Fibroblast of pulmonary artery (primary cell): ENCODE measurements around the gene ZNF594.
"Not testable (repeated sequence)": the region's sequence is repeated elsewhere in the genome, so short reads cannot be mapped to it uniquely, and the experiment has no call there.

ENCODE experiments used
- DNase-seq: peaks from one replicate; pipeline ENCODE4 v3.0.0-alpha.2; 2010; ENCODE audit warnings: low read depth
- H3K4me3 ChIP-seq: replicated peaks from 2 replicates; pipeline ENCODE4 v1.5.1; 2011; ENCODE audit warnings: low read depth, mild to moderate bottlenecking, control low read depth, low read length, moderate library complexity
- TF ChIP-seq, protein P1 (sequence below): IDR thresholded peaks from 2 replicates; pipeline ENCODE4 v1.5.1; 2011; ENCODE audit warnings: mild to moderate bottlenecking, control low read depth, low read length, inconsistent platforms; ENCODE audit errors: missing control alignments

Gene ZNF594

GRCh38 chr17:5164436-5164835 lies 27.2 kb downstream of the ZNF594 start:
- DNase-seq: no peak
- no peak overlapping the region for H3K4me3 ChIP-seq
- TF ChIP-seq, protein P1, sequence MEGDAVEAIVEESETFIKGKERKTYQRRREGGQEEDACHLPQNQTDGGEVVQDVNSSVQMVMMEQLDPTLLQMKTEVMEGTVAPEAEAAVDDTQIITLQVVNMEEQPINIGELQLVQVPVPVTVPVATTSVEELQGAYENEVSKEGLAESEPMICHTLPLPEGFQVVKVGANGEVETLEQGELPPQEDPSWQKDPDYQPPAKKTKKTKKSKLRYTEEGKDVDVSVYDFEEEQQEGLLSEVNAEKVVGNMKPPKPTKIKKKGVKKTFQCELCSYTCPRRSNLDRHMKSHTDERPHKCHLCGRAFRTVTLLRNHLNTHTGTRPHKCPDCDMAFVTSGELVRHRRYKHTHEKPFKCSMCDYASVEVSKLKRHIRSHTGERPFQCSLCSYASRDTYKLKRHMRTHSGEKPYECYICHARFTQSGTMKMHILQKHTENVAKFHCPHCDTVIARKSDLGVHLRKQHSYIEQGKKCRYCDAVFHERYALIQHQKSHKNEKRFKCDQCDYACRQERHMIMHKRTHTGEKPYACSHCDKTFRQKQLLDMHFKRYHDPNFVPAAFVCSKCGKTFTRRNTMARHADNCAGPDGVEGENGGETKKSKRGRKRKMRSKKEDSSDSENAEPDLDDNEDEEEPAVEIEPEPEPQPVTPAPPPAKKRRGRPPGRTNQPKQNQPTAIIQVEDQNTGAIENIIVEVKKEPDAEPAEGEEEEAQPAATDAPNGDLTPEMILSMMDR: no peak

GRCh38 chr17:5161793-5162192 lies 29.9 kb downstream of the ZNF594 start:
- DNase-seq, H3K4me3 ChIP-seq: not testable (repeated sequence)

GRCh38 chr17:5160702-5161101 lies 31.0 kb downstream of the ZNF594 start:
- not testable (repeated sequence) for H3K4me3 ChIP-seq, DNase-seq

- H3K4me3 ChIP-seq, DNase-seq: not testable (repeated sequence)
Observed at GRCh38 chr17:5146122-5146521, 45.5 kb downstream of the ZNF594 start.

DNA sequence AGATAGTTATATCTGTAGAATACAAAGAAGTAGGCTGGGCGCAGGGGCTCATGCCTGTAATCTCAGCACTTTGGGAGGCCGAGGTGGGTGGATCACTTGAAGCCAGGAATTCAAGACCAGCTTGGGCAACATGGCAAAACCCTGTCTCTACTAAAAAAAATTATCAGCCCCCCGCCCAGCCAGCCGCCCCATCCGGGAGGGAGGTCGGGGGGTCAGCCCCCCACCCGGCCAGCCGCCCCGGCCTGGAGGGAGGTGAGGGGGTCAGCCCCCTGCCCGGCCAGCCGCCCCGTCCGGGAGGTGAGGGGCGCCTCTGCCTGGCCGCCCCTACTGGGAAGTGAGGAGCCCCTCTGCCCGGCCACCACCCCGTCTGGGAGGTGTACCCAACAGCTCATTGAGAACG lies 48.8 kb downstream of the ZNF594 start:
- H3K4me3 ChIP-seq, DNase-seq: not testable (repeated sequence)

DNA sequence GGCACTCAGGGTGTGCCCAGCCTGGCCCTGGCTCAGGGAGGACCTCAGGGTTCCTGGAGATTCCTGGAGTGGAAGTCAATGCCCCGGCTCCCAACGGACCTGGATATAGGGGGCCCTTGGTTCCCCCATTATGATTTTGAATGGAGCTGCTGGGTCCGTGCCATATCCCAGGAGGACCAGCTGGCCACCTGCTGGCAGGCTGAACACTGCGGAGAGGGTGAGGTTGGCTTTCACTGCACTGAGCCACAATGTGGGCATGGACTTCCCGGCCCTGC lies 52.3 kb downstream of the ZNF594 start:
- TF ChIP-seq, protein P1: no peak
- no peak for DNase-seq
- H3K4me3 ChIP-seq: no peak overlapping the region

- H3K4me3 ChIP-seq: no peak overlapping the region
- TF ChIP-seq, protein P1: no peak
- DNase-seq: no peak
Observed at GRCh38 chr17:5138616-5139457, 52.8 kb downstream of the ZNF594 start.

DNA sequence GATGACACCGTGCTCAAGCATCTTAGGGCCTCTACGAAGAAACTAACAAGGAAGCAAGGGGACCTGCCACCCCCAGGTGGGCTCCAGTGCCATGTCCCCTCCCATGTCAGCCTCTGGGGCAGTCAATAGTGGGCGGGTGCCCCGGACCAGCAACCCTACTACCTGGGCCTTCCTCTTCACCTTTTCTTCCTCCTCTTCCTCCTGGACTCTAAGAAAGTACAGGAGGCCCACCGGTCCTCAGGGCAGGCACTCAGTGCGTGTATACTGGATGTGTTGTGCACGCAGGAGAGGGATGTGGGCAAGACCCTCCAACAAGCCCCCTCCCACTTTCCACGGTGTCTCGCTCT lies 53.5 kb downstream of the ZNF594 start:
- not testable (repeated sequence) for DNase-seq, H3K4me3 ChIP-seq

DNA sequence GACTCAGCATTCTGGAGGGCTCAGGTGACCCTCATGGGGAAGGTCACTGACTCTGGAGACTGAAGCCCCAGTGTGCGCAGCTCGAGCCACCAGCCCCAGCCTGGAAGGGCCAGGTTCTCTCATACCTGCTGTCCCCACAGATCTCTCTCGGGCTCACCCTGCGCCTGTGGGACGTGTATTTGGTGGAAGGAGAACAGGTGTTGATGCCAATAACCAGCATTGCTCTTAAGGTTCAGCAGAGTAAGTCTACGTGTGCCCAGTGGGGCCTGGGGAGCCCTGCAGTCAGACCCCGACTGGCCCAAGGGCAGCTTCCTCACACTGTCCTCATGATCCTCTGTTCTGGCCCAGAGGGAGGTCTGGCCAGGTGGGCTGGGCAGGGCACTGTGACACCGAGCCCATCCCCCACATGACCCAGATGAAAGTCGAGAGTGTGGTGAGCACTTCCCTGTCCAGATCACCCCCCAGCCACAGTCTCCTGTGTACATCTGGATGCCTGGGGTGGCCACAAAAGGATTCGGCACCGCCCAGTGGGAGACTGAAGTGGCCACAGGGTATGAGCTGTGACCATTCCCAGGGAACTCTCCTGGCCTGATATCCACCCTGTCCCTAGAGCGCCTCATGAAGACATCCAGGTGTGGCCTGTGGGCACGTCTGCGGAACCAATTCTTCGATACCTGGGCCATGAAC lies 54.0 kb downstream of the ZNF594 start:
- DNase-seq, H3K4me3 ChIP-seq: not testable (repeated sequence)

DNA sequence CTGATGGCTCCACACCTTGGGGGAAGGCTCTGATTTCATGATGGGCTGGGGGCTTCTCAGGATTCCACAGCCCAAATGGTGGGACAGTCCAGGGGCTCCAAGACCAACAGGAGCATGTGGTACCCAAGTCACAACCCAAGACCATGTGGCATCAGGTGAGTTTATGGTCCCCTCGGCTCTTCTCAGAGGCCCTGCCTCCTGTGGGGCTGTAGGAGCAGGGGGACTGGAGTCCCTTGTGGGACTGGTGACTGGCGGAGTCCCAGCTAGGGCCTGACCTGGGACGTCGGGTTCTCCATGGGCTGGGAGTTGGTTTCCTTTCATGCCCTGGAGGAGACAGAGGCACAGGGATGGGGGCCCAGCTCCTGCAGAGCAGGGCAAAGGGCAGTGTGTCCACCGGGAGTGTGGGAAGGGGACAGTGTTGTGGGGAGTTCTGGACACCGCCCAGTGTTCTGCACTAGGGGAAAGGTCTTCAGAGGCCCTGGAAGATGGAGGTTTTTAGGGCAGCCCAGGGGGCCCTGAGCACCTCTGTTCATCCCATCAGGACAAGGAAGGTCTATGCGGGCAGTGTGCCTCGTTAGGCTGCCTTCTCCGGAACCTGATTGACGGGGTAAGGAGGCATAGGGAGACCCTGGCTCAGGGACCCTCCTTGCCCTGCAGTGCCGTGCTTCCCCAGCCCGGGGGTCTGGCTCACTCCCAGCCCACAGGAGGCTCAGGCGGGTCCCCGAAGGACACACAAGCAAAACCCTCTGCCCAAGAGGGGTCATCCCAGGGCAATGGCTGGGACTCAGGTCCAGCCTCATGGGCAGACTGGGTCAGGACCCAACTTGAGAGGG lies 54.9 kb downstream of the ZNF594 start:
- not testable (repeated sequence) for H3K4me3 ChIP-seq, DNase-seq
